KBM-7 (cell line): ENCODE results near the gene BEND3.
"Not testable (repeated sequence)": the region's sequence is repeated elsewhere in the genome, so short reads cannot be mapped to it uniquely, and the experiment has no call there.

Experiments
- DNase-seq: peaks from one replicate; pipeline ENCODE4 v3.0.0-alpha.2; 2015
- in situ Hi-C: fragments of 300-500 bp; cut with MboI; formaldehyde crosslinking; loops from 2 replicates; pipeline ENCODE4 v1.14.3; 2020; ENCODE audit warnings: low sequenced_read_pairs, low pct_unique_long_range_greater_than_20kb, mixed read lengths

BEND3 gene

DNA sequence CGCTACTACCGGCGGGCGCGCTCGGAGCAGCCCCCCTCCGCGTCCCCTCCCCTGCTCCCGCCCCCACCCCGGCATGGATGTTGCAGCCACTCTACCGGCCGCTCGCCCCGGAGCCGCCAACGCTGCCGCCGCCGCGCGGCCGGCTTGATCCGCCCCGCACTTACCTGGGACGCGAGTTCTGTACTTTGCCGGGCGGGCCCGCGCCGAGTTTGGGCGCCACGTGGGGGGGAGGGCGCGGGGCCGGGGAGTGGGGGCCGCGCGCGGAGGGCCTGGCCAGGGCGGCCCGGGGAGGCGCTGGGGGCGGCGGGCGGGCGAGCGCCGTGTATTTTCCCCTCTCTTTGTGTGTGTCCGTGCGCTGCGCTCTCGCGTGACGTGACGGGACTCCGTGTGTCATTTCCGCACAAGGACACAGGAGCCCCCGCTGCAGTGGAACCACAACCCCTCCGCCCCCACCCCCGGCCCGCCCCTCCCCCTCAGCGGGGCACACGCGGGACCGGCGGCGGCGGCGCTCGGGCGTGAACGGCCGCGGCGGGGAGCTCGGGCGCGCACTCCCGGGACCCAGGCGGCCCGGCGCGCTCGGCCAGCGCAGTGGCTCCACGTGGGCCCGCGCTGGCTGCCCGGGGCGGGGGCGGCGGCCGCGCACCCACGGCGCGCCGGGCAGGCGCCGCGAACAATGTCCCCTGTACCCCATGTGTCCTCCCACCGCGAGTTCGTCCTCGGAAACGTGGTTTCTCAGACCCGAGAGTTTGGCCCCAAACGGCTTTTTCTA lies at the start of gene BEND3:
Gene BEND3 (minus strand): TSS at position 590 of the 769 bp plus-strand sequence. CDS start 16,230 bp downstream, outside the sequence.
- no peak for DNase-seq
- in situ Hi-C loops, result no loop called here

DNA sequence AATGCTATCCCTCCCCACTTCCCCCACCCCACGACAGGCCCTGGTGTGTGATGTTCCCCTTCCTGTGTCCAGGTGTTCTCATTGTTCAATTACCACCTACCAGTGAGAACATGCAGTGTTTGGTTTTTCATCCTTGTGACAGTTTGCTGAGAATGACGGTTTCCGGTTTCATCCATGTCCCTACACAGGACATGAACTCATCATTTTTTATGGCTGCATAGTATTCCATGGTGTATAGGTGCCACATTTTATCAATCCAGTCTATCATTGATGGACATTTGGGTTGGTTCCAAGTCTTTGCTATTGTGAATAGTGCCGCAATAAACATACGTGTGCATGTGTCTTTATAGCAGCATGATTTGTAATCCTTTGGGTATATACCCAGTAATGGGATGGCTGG lies 49.0 kb upstream of the BEND3 start:
- DNase-seq, in situ Hi-C loops: not testable (repeated sequence)

DNA sequence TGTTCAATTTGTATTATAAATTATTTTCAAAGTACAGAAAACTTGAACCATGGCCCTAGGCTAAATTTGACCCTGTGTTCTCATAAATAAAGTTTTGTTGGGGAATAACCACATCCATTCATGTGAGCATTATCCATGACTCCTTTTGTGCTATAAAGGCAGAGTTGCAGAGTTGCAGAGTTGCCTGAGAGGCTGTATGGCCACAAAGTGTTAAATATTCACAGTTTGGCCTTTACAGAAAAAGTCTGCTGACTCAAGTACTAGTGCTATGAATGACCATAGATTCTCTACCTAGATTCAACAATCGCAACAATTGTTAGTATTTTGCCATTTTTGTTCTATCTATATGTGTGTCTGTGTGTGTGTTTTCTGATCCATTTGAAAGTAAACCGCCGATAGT lies 46.2 kb upstream of the BEND3 start:
- in situ Hi-C loops, result no loop called here
- no peak for DNase-seq

DNA sequence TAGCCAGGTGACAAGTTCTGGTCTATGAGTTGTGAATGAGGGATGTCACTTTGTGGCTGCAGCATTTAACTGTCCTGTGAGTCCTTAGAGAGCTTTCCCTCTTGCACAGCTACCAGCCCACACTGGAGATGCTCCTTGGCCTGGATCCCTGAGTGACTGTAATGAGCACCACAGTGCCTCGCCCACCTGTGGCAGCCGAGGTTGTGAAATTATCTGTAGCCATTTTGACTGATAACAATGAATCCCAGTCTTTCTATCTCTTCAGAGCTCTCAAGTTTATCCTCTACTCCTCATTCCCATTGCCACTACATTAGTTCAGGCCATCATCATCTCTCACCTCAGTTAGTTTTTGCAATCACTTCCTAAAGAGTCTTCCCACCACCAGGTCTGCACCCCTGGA lies 41.3 kb upstream of the BEND3 start:
- in situ Hi-C loops, result no loop called here
- DNase-seq, result no peak

DNA sequence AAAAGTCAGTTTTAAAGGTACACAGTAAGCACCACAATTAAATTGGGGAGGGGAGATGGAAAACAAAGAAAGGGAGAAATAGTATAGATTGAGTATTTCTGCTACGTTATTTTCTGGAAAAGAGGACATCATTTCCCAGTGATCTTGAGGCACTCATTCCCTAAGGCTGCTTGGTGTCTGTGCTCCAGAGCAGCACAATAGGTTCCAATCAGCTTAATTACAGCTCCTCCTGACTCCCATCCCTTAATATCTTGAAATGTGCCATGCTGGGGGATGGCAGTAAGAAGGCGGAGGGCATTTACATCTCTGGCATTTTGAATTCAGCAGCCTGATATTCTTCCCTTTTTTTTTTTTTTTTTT lies 39.5 kb upstream of the BEND3 start:
- in situ Hi-C loops, result no loop called here
- no peak for DNase-seq

DNA sequence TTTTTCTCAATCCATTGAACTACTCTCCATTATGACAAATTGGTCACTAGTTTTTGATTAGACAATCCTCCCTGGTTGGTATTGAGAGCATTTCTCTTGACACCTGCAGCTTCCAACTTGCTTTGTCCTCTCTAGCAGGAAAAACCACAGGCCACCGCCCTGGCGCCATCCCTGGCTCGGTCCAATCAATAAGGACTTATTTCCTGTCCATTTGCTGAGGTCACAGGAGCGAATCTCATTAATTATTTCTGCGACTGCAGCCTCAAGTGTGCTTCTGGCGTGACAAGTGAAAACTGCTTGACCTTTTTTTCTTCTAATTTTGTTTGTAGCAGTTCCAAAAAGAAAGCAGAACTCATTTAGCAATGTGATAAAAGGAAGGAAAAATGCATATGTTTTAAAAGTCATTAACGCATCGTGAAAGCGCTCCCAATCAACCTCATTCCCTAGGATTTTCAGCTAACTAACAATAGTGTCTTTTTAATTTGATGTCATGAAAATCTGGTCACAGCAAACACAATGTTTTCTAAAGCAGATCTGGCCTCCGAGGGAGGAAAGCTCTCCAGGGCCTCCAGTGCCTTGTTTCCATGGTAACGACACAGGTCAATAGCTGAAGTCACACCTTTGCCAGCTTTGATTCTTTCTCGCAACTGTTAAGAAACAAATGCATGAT lies 39.0 kb upstream of the BEND3 start:
- no peak for DNase-seq

DNA sequence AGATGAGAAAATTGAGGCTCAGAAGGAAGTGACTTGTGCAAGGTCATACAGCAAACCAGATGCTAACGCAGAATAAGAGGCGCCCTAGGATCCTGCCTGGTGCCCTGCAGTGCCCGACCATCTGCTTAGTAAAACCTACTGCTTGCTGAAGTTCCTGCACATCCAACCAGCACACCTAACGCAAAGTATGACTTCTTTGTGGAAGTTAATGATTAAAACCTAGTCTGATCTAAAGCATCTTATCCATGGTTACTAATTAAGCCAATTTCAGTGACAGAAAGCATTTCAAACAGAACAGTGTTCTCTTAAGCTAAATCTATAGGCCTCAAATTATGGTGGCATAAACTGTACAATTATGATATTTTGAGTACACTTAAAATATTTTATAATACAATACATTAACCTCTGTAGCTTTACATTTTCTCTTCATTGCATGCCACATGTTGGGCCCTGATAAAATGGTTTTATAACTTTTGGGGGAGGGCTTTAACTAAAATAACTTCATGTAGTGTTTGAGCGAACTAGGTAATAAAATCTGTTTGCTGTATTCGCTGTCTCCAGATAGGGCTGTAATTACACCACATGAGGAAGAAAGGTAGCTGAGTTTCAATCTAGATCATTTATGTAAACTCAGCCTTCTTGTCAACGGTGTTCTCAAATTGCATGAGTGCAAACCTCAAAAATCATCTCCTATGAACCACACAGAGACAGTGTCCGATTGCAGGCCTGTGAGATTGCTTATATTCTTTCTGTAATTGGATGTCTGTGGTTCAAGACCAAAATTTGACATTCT lies 37.5 kb upstream of the BEND3 start:
- in situ Hi-C loops, result no loop called here
- DNase-seq, result no peak

More for the DNA sequence above, 39.0 kb upstream of the BEND3 start:
- in situ Hi-C loops, result no loop called here

DNA sequence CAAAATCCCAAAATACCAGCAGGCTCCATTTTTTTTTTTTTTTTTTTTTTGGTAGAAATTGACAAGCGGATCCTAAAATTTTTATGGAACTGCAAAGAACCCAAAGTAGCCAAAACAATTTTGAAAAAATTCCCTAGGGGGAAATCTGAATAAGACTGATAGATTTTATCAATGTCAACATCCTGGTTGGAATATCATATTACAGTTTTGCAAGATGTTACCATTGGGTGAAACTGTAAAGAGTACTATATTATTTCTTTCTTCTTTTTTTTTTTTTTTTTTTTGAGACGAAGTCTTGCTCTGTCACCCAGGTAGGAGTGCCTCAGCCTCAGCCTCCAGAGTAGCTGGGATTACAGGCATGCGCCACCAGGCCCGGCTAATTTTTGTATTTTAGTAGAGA lies 29.4 kb upstream of the BEND3 start:
- in situ Hi-C loops, result loop anchor here (25.0 kb wide), 1 partner anchor 518 kb away; no protein-coding TSS in a partner anchor
- DNase-seq, result no peak

DNA sequence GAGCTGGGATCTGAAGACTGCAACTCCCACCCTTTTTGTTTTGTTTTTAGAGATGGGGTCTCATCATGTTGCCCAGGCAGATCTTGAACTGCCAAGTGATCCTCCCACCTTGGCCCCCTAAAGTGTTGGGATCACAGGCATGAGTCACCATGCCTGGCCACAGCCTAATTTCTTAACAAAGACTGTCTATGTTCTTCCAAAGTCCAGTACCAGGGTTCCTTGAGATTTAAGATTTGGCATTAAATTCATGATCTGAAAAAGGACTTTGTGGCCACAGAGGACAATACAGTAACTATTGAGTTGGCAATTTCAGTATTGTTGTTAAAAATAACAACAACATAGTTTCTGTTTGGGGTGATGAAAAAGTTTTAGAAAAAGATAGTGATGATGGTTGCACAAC lies 28.7 kb upstream of the BEND3 start:
- in situ Hi-C loops, result loop anchor here (25.0 kb wide), 1 partner anchor 518 kb away; no protein-coding TSS in a partner anchor
- DNase-seq, result no peak

DNA sequence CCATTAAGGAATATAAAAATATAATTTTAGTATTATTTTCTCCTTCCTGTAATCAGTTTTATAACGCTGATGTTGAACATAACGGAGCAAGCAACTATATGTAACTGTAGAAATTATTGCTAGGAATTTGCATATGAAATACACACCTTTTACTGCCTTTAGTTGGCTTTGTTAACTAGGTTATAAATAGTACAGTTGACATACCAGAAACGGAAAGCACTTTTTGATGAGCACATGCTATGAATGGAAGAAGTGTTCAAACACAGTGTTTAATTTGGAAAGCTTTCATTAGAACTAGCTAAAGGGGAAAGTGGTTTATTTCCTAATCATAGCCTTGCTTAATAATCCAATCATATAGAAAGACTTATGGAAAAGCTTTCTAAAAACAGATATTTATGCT lies 25.3 kb upstream of the BEND3 start:
- DNase-seq, result no peak
- in situ Hi-C loops, result loop anchor here (25.0 kb wide), 1 partner anchor 522 kb away; no protein-coding TSS in a partner anchor

DNA sequence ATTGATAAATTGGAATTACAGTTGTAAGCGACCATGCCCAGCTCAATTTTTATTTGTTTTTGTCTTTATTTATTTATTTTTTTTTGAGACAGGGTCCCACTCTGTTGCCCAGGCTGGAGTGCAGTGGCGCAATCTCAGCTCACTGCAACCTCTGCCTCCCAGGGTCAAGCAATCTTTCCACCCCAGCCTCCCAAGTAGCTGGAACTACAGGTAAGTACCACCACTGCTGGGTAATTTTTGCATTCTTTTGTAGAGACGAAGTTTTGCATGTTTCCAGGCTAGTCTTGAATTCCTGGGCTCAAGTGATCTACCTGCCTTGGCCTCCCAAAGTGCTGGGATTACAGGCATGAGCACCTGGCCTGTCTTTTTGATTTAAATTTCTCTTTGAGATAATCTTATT lies 21.0 kb upstream of the BEND3 start:
- in situ Hi-C loops, result loop anchor here (25.0 kb wide), 1 partner anchor 526 kb away; no protein-coding TSS in a partner anchor
- DNase-seq, result not testable (repeated sequence)

DNA sequence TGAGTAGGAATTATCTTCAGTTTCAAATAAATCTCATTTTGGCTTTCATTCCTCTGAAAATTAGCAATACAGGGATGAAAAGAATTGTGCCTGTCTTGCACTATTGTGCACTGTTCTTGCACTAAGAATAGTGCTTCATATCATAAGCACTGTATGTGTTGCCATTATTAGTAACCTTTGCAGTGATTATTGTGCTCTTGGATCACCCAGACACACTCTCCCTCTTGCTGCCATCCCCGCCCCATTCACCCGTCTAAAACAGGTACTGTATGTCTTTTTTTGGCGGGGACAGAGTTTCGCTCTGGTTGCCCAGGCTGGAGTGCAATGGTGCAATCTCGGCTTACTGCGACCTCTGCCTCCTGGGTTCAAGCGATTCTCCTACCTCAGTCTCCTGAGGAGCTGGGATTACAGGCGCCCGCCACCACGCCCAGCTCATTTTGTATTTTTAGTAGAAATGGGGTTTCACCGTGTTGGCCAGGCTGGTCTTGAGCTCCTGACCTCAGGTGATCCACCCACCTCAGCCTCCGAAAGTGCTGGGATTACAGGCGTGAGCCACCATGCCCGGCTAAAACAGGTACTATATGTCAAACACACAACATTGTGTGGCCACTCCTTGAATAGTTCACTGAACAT lies 19.8 kb upstream of the BEND3 start:
- not testable (repeated sequence) for DNase-seq
- in situ Hi-C loops, result loop anchor here (25.0 kb wide), 1 partner anchor 527 kb away; no protein-coding TSS in a partner anchor

DNA sequence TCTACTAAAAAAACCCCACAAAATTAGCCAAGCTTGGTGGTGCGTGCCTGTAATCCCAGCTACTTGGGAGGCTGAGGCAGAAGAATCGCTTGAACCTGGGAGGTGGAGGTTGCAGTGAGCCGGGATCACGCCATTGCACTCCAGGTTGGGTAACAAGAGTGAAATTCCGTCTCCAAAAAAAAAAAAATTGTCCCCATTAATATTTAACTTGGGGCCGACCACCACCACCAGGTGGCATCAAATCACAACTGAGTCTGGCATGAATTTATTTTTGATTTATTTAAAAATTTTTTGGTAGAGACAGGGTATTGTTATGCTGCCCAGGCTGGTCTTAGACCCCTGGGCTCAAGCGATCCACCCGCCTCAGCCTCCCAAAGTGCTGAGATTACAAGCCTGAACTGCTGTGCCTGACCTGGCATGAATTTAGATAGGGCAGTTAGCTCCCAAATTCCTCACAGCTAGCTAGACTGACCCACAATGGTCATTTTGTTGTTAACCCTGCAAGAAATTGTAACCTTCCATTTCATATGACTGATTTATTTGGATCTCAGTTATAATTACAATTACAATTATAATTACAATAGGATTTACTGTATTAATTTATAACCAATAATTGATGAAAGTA lies 17.1 kb upstream of the BEND3 start:
- peak; percentile 45 for DNase-seq
- in situ Hi-C loops, result loop anchor here (25.0 kb wide), 1 partner anchor 530 kb away; no protein-coding TSS in a partner anchor

DNA sequence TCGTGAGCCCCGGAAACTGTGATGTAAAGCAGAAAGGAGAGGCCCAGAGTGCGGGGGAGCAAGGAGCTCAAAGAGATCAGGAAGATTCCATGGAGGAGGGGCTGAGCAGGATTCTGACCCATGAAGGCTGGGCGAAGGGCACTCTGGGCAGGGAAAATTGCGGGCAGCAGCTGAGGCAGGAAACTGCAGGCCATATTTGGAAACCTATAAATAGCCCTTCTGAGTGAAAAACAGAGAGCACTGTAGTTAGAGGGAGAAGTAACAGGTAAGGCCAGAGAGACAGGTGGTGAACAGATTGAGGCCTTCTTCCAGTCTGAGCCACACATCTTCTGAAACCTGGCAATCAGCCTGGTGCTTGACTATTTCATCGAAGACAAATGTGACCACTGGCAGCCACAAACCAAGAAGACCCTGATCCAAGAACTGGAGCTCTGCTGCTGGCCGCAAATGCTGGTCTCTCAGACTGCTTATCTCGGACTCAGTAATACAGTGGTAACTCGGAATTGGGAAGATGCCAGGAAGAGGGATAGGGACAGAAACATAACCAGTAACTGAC lies 14.1 kb upstream of the BEND3 start:
- in situ Hi-C loops, result loop anchor here (25.0 kb wide), 1 partner anchor 533 kb away; no protein-coding TSS in a partner anchor
- DNase-seq, result no peak

DNA sequence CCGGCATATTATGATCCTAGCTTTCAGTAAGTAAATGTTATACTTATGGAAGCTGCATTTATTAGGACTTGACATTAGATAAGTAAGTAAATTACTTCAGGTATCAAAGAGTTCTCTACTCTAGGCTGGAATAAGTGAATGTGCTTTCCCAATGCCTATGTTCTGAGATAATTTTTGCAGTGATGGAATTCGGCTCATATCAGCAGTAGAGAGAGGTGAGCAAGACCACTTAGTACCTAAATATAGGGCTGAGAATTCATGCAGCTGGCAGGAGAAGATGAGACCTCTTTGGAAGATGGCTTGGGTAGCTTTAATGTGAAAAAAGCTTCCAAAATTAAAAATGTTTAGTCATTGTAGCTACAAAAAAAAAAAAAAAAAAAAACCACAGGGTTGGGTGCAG lies 13.3 kb upstream of the BEND3 start:
- no peak for DNase-seq

DNA sequence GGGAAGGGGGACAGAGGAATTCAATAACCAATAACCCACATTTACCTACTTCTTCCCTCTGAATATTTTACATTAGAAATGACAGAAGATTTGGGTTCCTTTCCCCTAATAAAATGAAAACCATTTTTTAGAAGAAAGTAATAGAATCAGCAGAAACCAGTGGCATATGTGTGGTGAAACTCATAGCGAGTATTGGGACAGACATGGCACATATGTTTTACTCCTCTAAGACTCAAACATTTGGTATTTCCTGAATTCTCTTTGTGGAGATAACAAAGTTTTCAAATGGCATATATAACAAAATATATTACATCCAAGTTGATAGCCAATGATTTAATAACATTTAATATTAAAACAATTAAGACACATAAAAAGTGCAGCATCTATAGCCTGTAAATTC lies 12.9 kb upstream of the BEND3 start:
- no peak for DNase-seq
- in situ Hi-C loops, result loop anchor here (25.0 kb wide), 1 partner anchor 534 kb away; no protein-coding TSS in a partner anchor

More for the DNA sequence above, 13.3 kb upstream of the BEND3 start:
- in situ Hi-C loops, result loop anchor here (25.0 kb wide), 1 partner anchor 534 kb away; no protein-coding TSS in a partner anchor

DNA sequence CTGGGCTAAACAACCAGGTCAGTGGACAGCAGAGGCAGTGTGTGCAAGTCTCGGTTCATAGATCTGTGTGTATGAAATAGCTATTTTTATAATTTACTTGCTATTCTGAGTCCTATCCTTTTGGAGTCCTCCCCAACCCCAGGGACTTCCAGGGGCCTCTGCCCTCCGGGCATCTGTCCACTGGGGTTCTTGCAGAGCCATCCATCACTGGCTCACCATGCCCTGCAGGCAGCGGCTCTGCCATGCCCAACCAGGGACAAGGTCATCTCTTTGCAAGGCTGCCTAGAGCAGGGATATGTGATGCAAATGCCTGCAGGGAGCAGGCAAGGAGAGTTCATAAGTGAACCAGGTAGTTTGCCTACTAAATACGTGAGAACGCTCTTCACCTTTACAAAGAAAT lies 10.5 kb upstream of the BEND3 start:
- in situ Hi-C loops, result loop anchor here (25.0 kb wide), 1 partner anchor 537 kb away; no protein-coding TSS in a partner anchor
- no peak for DNase-seq

DNA sequence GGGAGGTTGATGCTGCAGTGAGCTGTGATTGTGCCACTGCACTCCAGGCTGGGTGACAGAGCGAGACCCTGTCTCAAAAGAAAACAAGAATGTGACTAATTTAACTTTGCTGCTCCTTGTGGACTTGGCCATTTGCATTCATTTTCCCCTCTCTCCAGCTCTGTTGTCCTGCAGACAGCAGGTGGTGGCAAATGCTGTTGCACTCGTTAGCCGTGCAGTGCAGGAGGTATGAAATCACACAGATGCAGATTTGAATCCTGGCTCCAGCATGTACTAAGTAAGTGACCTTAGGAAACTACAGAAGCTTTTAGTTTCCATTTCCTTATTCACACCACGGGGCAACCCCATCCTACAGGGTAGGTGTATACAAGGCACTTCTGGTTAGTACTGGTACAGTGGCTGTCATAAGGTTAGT lies 9.6 kb upstream of the BEND3 start:
- DNase-seq, result no peak
- in situ Hi-C loops, result loop anchor here (25.0 kb wide), 1 partner anchor 537 kb away; no protein-coding TSS in a partner anchor
